ENCODE results near the gene MIA.
A peak's percentile ranks its signal among the peaks of the same experiment; 100 is the strongest.
"Not testable (repeated sequence)": the region's sequence is repeated elsewhere in the genome, so short reads cannot be mapped to it uniquely, and the experiment has no call there.

MIA gene

DNA sequence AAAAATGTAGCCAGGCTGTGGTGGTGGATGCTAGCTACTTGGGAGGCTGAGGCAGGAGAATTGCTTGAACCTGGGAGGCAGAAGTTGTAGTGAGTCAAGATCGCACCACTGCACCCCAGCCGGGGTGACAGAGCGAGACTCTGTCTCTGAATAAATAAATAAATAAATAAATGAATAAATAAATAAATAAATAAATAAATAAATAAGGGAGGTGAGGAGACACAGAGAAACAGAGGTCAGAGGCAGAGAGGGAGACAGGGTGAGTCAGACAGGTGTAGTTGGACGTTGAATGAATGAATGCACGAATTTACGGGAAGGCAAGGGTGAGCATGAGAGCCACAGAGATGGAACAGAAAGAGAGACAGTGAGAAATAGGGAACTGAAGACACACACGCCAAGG lies 5.8 kb downstream of the MIA start:
- no peak for DNase-seq

- no peak for DNase-seq
These were observed 8.4 kb downstream of the MIA start for GRCh38 chr19:40783711-40784110.

DNA sequence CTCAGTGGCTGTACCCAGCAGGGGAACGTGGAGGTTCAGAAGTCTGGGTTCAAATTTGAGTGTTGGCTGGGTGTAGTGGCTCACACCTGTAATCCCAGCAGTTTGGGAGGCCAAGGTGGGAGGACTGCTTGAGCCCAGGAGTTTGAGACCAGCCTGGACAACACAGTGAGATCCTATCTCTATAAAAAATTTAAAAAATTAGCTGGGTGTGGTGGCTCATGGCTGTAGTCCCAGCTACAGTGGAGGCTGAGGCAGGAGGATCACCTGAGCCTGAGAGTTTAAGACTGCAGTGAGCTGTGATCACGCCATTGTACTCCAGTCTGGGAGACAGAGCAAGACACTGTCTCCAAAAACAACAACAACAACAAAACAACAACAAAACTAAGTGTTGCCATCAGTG lies 8.8 kb downstream of the MIA start:
- DNase-seq, result not testable (repeated sequence)

DNA sequence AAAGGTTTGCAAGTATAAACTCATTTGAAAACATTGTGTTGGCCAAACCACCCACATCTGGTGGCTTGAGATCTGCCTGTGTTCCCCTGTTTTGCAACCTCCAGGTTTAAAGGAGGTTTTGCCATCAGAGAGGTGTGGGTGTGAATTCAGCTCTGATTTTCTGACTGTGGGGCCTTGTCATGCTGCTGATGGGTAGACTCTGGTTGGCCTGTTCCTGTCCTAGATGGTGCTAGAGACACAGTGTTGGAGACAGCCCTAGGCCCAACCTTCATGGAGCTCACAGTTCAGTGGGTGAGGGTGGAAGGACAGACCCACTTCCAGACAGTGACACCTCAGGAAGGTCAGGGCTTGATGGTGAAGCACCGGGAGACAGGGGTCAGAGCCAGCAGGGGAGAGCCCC lies 10.2 kb downstream of the MIA start:
- DNase-seq, result no peak

GRCh38 chr19:40786060-40787037 lies 11.0 kb downstream of the MIA start:
- DNase-seq, result no peak

GRCh38 chr19:40791349-40791748 lies 16.0 kb downstream of the MIA start:
- DNase-seq, result no peak

- DNase-seq, result no peak
These were observed 16.7 kb downstream of the MIA start for GRCh38 chr19:40791996-40792395.

DNA sequence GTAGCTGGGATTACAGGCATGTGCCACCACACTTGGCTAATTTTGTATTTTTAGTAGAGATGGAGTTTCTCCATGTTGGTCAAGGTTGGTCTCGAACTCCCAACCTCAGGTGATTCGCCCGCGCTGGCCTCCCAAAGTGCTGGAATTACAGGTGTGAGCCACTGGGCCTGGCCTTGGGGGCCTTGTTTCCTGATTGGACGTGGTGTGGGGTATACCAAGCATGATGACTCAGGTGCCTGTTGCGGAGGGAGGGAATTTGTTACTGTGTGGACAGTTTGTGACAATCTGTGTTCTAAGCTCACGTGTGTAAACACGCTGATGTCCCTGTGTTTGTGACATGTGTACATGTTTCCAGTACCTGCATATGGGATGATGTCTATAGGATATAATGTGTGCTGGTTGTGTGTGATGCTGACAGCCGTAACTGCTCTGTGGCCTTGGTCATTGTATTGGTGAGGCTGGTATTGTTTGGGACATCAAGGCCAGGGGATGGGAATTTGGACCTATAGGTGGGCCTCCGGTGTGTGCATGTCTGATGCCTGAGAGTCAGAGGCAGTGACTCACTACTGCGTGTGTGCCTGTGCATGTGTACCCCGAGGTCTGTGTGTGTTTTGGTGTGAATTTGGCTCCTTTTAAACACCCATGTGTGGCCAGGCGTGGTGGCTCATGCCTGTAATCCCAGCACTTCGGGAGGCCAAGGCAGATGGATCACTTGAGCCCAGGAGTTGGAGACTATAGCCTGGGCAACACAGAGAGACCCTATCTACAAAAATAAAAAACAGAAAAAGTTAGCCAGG lies 22.0 kb downstream of the MIA start:
- DNase-seq, result no peak

- DNase-seq, result peak; percentile 96
These were observed 22.8 kb downstream of the MIA start for GRCh38 chr19:40797963-40798682.

- DNase-seq, result peak; percentile 100
These were observed 23.6 kb downstream of the MIA start, which contains the start of gene EGLN2 for GRCh38 chr19:40798683-40799557. Gene EGLN2 (plus strand): TSS chr19:40799191. CDS start chr19:40800573, 1,382 bp downstream.

GRCh38 chr19:40799558-40800338 lies 24.4 kb downstream of the MIA start:
- DNase-seq, result peak; percentile 69

- DNase-seq, result no peak
These were observed 25.1 kb downstream of the MIA start for GRCh38 chr19:40800339-40800996.

- DNase-seq, result no peak
These were observed 25.7 kb downstream of the MIA start for GRCh38 chr19:40800997-40801377.

DNA sequence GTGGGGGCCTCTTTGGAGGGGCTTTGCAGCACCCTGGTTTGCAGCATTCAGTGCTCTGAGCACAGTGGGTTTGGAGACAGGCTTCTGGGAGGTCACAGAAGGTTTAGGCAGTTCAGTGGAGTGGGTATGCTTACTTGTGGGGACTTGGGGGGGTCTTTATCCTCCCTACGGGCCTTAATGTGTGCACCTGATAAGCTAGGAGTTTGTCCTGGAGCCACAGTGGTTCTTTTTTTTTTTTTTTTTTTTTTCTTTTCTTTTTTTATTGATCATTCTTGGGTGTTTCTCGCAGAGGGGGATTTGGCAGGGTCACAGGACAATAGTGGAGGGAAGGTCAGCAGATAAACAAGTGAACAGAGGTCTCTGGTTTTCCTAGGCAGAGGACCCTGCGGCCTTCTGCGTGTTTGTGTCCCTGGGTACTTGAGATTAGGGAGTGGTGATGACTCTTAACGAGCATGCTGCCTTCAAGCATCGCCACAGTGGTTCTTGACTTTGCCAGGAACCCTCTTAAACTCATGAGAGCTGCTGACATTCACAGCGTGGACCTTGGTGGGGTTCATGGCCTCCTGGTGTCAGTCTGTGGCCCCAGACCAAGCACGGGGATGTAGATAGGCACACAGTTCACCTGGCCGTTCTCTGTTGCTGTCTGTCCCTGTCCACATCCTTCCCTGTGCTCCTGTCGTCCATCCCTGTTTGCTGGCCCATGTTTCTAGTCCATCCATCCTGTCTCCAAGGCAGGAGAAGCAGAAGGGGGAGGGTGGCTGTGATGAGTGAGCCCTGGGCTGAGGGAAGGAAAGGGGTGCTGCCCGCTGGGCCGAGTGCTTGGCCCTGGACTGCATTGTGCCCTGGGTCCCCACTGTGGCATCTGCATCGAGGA lies 26.3 kb downstream of the MIA start:
- DNase-seq, result peak; percentile 47

DNA sequence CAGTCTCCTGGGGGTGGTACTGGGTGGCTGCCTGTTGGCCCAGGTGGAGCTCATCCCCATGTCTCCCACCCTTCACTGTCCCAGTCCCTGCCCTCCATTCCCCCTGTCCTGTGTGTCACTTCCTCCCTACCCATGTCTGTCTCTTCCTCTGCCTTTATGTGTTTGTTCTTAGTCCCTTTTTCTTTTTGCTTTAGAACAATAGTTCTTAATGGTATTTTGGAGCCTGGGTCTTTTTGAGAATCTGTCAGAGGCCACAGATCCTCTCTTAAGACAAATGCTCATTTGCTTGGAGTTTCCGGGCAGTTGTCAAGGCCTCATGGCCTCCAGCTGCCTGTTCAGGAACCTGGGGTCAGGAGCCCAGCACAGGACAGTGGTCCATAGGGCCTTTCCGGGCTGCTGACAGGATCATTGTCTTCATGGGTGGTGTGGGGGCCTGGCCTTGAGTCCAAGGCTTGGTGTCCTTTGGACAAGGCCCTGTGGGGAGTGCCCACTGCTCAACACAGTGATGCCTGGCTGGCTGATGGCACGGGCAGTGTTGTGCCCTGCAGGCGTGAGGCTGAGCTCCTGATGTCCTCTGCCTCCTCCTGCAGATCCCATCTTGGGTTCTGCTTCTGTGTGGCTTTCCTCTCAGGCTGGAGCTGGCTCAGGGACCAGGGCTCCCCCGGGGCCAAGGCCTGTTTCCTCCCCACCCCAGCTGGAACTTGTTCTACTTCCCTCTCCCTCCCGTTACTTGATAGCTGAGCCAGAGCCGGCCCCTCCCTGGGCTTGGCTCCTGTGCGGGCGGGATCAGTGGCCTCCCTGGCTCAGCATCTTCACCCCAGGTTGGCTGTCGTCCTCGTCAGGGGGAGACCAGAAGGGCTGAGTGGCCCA lies 27.2 kb downstream of the MIA start:
- DNase-seq, result peak; percentile 47

DNA sequence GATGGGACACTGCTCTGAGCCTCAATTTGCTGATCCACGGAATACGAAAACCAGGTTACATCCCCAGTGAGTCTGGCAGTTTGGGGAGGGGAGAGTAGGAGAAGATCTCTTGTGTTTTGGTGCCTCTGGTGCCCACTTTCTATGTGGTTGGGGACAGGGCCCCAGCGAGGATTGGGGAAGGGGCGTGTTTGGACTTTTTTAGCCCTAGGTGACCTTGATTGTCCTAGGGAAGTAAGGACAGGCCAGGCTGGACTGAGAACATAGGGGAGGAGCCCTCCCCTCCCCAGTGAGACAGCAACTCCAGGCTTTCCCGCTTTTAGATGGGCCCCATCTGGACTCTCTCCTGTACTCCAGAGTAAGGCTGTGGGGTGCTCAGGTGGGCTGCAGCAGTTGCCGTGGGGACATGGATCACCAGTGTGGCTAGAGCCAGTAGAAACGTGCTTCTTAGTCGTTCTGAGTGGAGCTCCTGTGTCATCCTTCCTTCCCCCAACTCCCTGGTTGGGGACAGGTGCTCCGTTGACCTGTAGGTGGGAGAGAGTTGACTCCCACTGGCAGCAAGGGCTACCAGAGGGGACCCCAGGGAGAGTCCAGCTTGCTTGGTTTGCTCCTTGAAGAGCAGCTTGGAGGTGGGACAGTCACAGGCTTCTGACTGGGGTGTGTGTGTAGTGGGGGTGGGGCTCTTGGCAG lies 28.0 kb downstream of the MIA start:
- DNase-seq, result no peak

- peak; percentile 56 for DNase-seq
These were observed 28.8 kb downstream of the MIA start for GRCh38 chr19:40803857-40804782.
